ENCODE results near the gene GINS3.
A peak's percentile ranks its signal among the peaks of the same experiment; 100 is the strongest.

The GINS3 gene

GRCh38 chr16:58392215-58393137, at the start of gene GINS3:
GINS3 (plus strand) TSS chr16:58392471; CDS start chr16:58392602, 131 bp downstream.
- peak within 1 kb of the TSS; percentile 66 for H3K4me3 ChIP-seq (replicated peaks; ENCODE audit: low read depth, low read length)
- TF ChIP-seq CTCF (IDR thresholded peaks at IDR 0.05; ENCODE audit: low read depth, low read length, missing control alignments) = no peak
- DNase-seq (ENCODE audit: extremely low read depth, low read depth) = peak; percentile 67

- no peak overlapping the region for H3K4me3 ChIP-seq (replicated peaks; ENCODE audit: low read depth, low read length)
- no peak for DNase-seq (ENCODE audit: extremely low read depth, low read depth)
- no peak for TF ChIP-seq CTCF (IDR thresholded peaks at IDR 0.05; ENCODE audit: low read depth, low read length, missing control alignments)
These were observed 48.7 kb upstream of the GINS3 start for GRCh38 chr16:58343562-58343961.

- DNase-seq (ENCODE audit: extremely low read depth, low read depth) = no peak
- H3K4me3 ChIP-seq (replicated peaks; ENCODE audit: low read depth, low read length) = no peak overlapping the region
These were observed 46.5 kb upstream of the GINS3 start for GRCh38 chr16:58345574-58346354.

GRCh38 chr16:58346831-58347371, 45.4 kb upstream of the GINS3 start:
- no peak for DNase-seq (ENCODE audit: extremely low read depth, low read depth)
- H3K4me3 ChIP-seq (replicated peaks; ENCODE audit: low read depth, low read length) = no peak overlapping the region
- no peak for TF ChIP-seq CTCF (IDR thresholded peaks at IDR 0.05; ENCODE audit: low read depth, low read length, missing control alignments)

More at GRCh38 chr16:58345574-58346354, 46.5 kb upstream of the GINS3 start:
- TF ChIP-seq CTCF (IDR thresholded peaks at IDR 0.05; ENCODE audit: low read depth, low read length, missing control alignments) = no peak

GRCh38 chr16:58348986-58349385, 43.3 kb upstream of the GINS3 start:
- no peak for DNase-seq (ENCODE audit: extremely low read depth, low read depth)
- no peak for TF ChIP-seq CTCF (IDR thresholded peaks at IDR 0.05; ENCODE audit: low read depth, low read length, missing control alignments)
- H3K4me3 ChIP-seq (replicated peaks; ENCODE audit: low read depth, low read length) = no peak overlapping the region

GRCh38 chr16:58352690-58353089, 39.6 kb upstream of the GINS3 start:
- TF ChIP-seq CTCF (IDR thresholded peaks at IDR 0.05; ENCODE audit: low read depth, low read length, missing control alignments) = no peak
- DNase-seq (ENCODE audit: extremely low read depth, low read depth) = no peak
- no peak overlapping the region for H3K4me3 ChIP-seq (replicated peaks; ENCODE audit: low read depth, low read length)

Data from HFF-Myc (cell line).